SK-N-SH (cell line): ENCODE results near the gene PHYH.

ENCODE experiments used
- CTCF ChIP-seq: fragments of 200-600 bp; sonication (generic); IDR thresholded peaks from 2 replicates; pipeline ENCODE4 v1.6.1; 2017; ENCODE audit warnings: antibody characterized with exemption, mild to moderate bottlenecking, moderate library complexity
- EP300 ChIP-seq, 2 experiments: IDR thresholded peaks; 2 replicates each; pipeline versions ENCODE4 v1.4.0 to v1.6.1; 2012; ENCODE audit warnings: borderline replicate concordance in 1 of 2, low read depth in 1 of 2, low read length in 1 of 2
- FOXM1 ChIP-seq: IDR thresholded peaks from 2 replicates; pipeline ENCODE4 v1.4.0; 2012; ENCODE audit warnings: low read depth, mild to moderate bottlenecking
- POLR2AphosphoS5 ChIP-seq: IDR thresholded peaks from 2 replicates; pipeline ENCODE4 v1.6.1; 2012; ENCODE audit warnings: low read depth, low read length
- RCOR1 ChIP-seq: fragments of 150-350 bp; IDR thresholded peaks from 2 replicates; pipeline ENCODE4 v1.6.1; 2017; ENCODE audit warnings: antibody characterized with exemption, low read length
- REST ChIP-seq: IDR thresholded peaks from 2 replicates; pipeline ENCODE4 v1.6.1; 2012; ENCODE audit warnings: mild to moderate bottlenecking, low read depth, low read length, moderate library complexity
- RFX5 ChIP-seq: IDR thresholded peaks from 2 replicates; pipeline ENCODE4 v1.6.1; 2012; ENCODE audit warnings: mild to moderate bottlenecking, improper control_type of control experiment, low read length
- SIN3A ChIP-seq: IDR thresholded peaks from 2 replicates; pipeline ENCODE4 v1.6.1; 2012; ENCODE audit warnings: low read depth, mild to moderate bottlenecking, low read length, moderate library complexity, borderline replicate concordance
- TAF1 ChIP-seq: IDR thresholded peaks from 2 replicates; pipeline ENCODE4 v1.6.1; 2012; ENCODE audit warnings: low read depth, mild to moderate bottlenecking, low read length, moderate library complexity, borderline replicate concordance
- TEAD4 ChIP-seq: IDR thresholded peaks from 2 replicates; pipeline ENCODE4 v1.4.0; 2012; ENCODE audit warnings: mild to moderate bottlenecking, borderline replicate concordance; ENCODE audit not compliant: insufficient read depth
- ZBTB33 ChIP-seq: IDR thresholded peaks from 2 replicates; pipeline ENCODE4 v1.4.0; 2012; ENCODE audit warnings: low read depth, borderline replicate concordance
- TF ChIP-seq, protein P1 (sequence below): IDR thresholded peaks from 2 replicates; pipeline ENCODE4; 2012
- TF ChIP-seq, protein P2 (sequence below): IDR thresholded peaks from 2 replicates; pipeline ENCODE4 v1.4.0; 2012; ENCODE audit warnings: low read depth, borderline replicate concordance
- TF ChIP-seq, protein P3 (sequence below): fragments of 150-350 bp; IDR thresholded peaks from 2 replicates; pipeline ENCODE4 v1.6.1; 2017; ENCODE audit warnings: antibody characterized with exemption, low read length, low read depth, borderline replicate concordance

GRCh38 chr10:13311177-13311575 lies 11.3 kb upstream of the PHYH start:
- TF ChIP-seq CTCF: no peak
- TF ChIP-seq REST: no peak
- no peak for TF ChIP-seq RCOR1
- TF ChIP-seq POLR2AphosphoS5: no peak
- TF ChIP-seq, protein P1, sequence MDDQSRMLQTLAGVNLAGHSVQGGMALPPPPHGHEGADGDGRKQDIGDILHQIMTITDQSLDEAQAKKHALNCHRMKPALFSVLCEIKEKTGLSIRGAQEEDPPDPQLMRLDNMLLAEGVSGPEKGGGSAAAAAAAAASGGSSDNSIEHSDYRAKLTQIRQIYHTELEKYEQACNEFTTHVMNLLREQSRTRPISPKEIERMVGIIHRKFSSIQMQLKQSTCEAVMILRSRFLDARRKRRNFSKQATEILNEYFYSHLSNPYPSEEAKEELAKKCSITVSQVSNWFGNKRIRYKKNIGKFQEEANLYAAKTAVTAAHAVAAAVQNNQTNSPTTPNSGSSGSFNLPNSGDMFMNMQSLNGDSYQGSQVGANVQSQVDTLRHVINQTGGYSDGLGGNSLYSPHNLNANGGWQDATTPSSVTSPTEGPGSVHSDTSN: no peak
- TF ChIP-seq, protein P2, sequence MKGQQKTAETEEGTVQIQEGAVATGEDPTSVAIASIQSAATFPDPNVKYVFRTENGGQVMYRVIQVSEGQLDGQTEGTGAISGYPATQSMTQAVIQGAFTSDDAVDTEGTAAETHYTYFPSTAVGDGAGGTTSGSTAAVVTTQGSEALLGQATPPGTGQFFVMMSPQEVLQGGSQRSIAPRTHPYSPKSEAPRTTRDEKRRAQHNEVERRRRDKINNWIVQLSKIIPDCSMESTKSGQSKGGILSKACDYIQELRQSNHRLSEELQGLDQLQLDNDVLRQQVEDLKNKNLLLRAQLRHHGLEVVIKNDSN: no peak
- no peak for TF ChIP-seq FOXM1
- TF ChIP-seq RFX5: no peak
- no peak for TF ChIP-seq TAF1
- no peak for TF ChIP-seq ZBTB33
- TF ChIP-seq SIN3A: no peak
- TF ChIP-seq, protein P3, sequence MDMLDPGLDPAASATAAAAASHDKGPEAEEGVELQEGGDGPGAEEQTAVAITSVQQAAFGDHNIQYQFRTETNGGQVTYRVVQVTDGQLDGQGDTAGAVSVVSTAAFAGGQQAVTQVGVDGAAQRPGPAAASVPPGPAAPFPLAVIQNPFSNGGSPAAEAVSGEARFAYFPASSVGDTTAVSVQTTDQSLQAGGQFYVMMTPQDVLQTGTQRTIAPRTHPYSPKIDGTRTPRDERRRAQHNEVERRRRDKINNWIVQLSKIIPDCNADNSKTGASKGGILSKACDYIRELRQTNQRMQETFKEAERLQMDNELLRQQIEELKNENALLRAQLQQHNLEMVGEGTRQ: no peak
- TF ChIP-seq TEAD4: no peak
- TF ChIP-seq EP300 (IDR thresholded peaks at IDR 0.05; ENCODE audit: borderline replicate concordance in 1 of 2, low read depth in 1 of 2, low read length in 1 of 2): no peak
